OCI-LY1 (cell line): ENCODE measurements around the gene USP25.

Experiments used
- H2AFZ ChIP-seq: fragments of 200-600 bp; sonication (generic), shearing (Covaris generic); 2 replicates; pipeline ENCODE4 v1.6.0; 2014; ENCODE audit warnings: antibody characterized with exemption, mild to moderate bottlenecking, low read length
- H3F3A ChIP-seq: fragments of 200-600 bp; sonication (generic), shearing (Covaris generic); 2 replicates; pipeline ENCODE4 v1.6.0; 2014; ENCODE audit warnings: mild to moderate bottlenecking, antibody characterized with exemption, low read length, moderate library complexity; ENCODE audit not compliant: insufficient read depth
- H3K27ac ChIP-seq: fragments of 200-600 bp; sonication (generic); 2 replicates; pipeline ENCODE4 v1.5.1; 2014; ENCODE audit warnings: low read length, mixed run types, mild to moderate bottlenecking, low read depth; ENCODE audit not compliant: poor library complexity, severe bottlenecking
- H3K27me3 ChIP-seq: fragments of 200-600 bp; sonication (generic); 2 replicates; pipeline ENCODE4 v1.6.0; 2014; ENCODE audit warnings: antibody characterized with exemption, mild to moderate bottlenecking, low read length, moderate library complexity; ENCODE audit not compliant: insufficient read depth
- H3K36me3 ChIP-seq: fragments of 200-600 bp; sonication (generic); 2 replicates; pipeline ENCODE4 v1.6.1; 2014; ENCODE audit warnings: mild to moderate bottlenecking, antibody characterized with exemption, low read length, moderate library complexity, mixed read lengths; ENCODE audit not compliant: insufficient read depth
- H3K4me1 ChIP-seq: fragments of 200-600 bp; sonication (generic); 2 replicates; pipeline ENCODE4 v1.5.1; 2014; ENCODE audit warnings: mild to moderate bottlenecking, low read length, moderate library complexity; ENCODE audit not compliant: insufficient read depth, severe bottlenecking
- H3K4me2 ChIP-seq: fragments of 200-600 bp; sonication (generic), shearing (Covaris generic); 2 replicates; pipeline ENCODE4 v1.6.1; 2014; ENCODE audit warnings: low read length
- H3K4me3 ChIP-seq: fragments of 200-600 bp; sonication (generic); 2 replicates; pipeline ENCODE4 v1.5.1; 2014; ENCODE audit warnings: low read length, low read depth, mild to moderate bottlenecking, mixed read lengths; ENCODE audit not compliant: poor library complexity, severe bottlenecking
- H3K79me2 ChIP-seq: fragments of 200-600 bp; shearing (Covaris generic); 2 replicates; pipeline ENCODE4 v1.6.1; 2016; ENCODE audit warnings: mixed run types, low read length, mixed read lengths; ENCODE audit not compliant: insufficient read depth
- H3K9ac ChIP-seq: fragments of 200-600 bp; sonication (generic), shearing (Covaris generic); 2 replicates; pipeline ENCODE4 v1.6.1; 2014; ENCODE audit warnings: mild to moderate bottlenecking, low read length, mixed read lengths
- H3K9me2 ChIP-seq: fragments of 200-600 bp; sonication (generic), shearing (Covaris generic); 2 replicates; pipeline ENCODE4 v1.6.1; 2014; ENCODE audit warnings: low read depth, mild to moderate bottlenecking, low read length, mixed read lengths
- H3K9me3 ChIP-seq: fragments of 200-600 bp; shearing (Covaris generic); 2 replicates; pipeline ENCODE4 v1.6.1; 2014; ENCODE audit warnings: low read length, mixed read lengths
- H4K20me1 ChIP-seq: fragments of 200-600 bp; sonication (generic), shearing (Covaris generic); 2 replicates; pipeline ENCODE4 v1.6.0; 2016; ENCODE audit warnings: mild to moderate bottlenecking, low read length; ENCODE audit not compliant: insufficient read depth
- CTCF ChIP-seq: fragments of 200-600 bp; sonication (generic), shearing (Covaris generic); IDR thresholded peaks from 2 replicates; pipeline ENCODE4 v1.5.1; 2017; ENCODE audit warnings: mild to moderate bottlenecking, antibody characterized with exemption, low read length, moderate library complexity, mixed read lengths
- EZH2 ChIP-seq: fragments of 200-600 bp; sonication (generic), shearing (Covaris generic); IDR thresholded peaks from 2 replicates; pipeline ENCODE4 v1.8.0; 2017; ENCODE audit warnings: borderline replicate concordance, mixed run types, mild to moderate bottlenecking, antibody characterized with exemption, low read length, moderate library complexity, mixed read lengths

The USP25 gene

GRCh38 chr21:15730484-15731242 lies 881 bp downstream of the USP25 start:
- Histone ChIP-seq H3K9ac (peak overlapping the region; percentile 85), H3K27ac (peak overlapping the region; percentile 57), H3F3A (no peaks in the 10 kb centered on the region), H3K4me3 (peak overlapping the region; percentile 91), H3K4me2 (peak overlapping the region; percentile 83), H4K20me1 (no peaks in the 10 kb centered on the region), H3K36me3 (0 out of 2 replicates have a peak, but pooled peaks cover 3% of the 10 kb centered on the region), H3K79me2 (peaks cover 51% of the 10 kb centered on the region), H3K4me1 (peaks cover 29% of the 10 kb centered on the region), H2AFZ (no peak overlapping the region), H3K27me3 (no peaks in the 10 kb centered on the region), H3K9me2 (no peaks in the 10 kb centered on the region), H3K9me3 (no peaks in the 10 kb centered on the region)
- TF ChIP-seq CTCF (no peak), EZH2 (no peak)

- H3K4me2 ChIP-seq, result peak overlapping the region; percentile 83
- H3K9ac ChIP-seq, result peak overlapping the region; percentile 85
- H3K9me3 ChIP-seq, result no peaks in the 10 kb centered on the region
- no peaks in the 10 kb centered on the region for H3F3A ChIP-seq
- TF ChIP-seq CTCF, result no peak
- TF ChIP-seq EZH2, result no peak
- H3K9me2 ChIP-seq, result no peaks in the 10 kb centered on the region
- H3K36me3 ChIP-seq, result 0 out of 2 replicates have a peak, but pooled peaks cover 3% of the 10 kb centered on the region
- peak overlapping the region; percentile 57 for H3K27ac ChIP-seq
- no peak overlapping the region for H2AFZ ChIP-seq
- H4K20me1 ChIP-seq, result no peaks in the 10 kb centered on the region
- H3K27me3 ChIP-seq, result no peaks in the 10 kb centered on the region
- H3K79me2 ChIP-seq, result peaks cover 57% of the 10 kb centered on the region
- H3K4me1 ChIP-seq, result peaks cover 29% of the 10 kb centered on the region
- H3K4me3 ChIP-seq, result peak overlapping the region; percentile 91
Observed at GRCh38 chr21:15731243-15731613, 1.4 kb downstream of the USP25 start.

- Histone ChIP-seq H3F3A (no peaks in the 10 kb centered on the region), H3K79me2 (peaks cover 69% of the 10 kb centered on the region), H3K9ac (peak overlapping the region; percentile 85), H3K9me2 (no peaks in the 10 kb centered on the region), H2AFZ (no peak overlapping the region), H3K4me1 (peaks cover 29% of the 10 kb centered on the region), H3K9me3 (0 out of 2 replicates have a peak, but pooled peaks cover under 1% of the 10 kb centered on the region), H3K36me3 (0 out of 2 replicates have a peak, but pooled peaks cover 3% of the 10 kb centered on the region), H4K20me1 (no peaks in the 10 kb centered on the region), H3K27ac (peak overlapping the region; percentile 60), H3K4me3 (peak overlapping the region; percentile 91), H3K4me2 (peak overlapping the region; percentile 83), H3K27me3 (no peaks in the 10 kb centered on the region)
- no peak for TF ChIP-seq CTCF
- no peak for TF ChIP-seq EZH2
Observed at GRCh38 chr21:15732290-15732995, 2.7 kb downstream of the USP25 start.
